GM21717 (cell line): ENCODE measurements around the gene CLTB.

Experiments used
- ATAC-seq: cut with Tn5 transposase; IDR thresholded peaks from one replicate; pipeline ENCODE4 v1.9.1; 2021; ENCODE audit warnings: mild to moderate bottlenecking, moderate library complexity; ENCODE audit not compliant: unreplicated experiment

CLTB gene

GRCh38 chr5:176383961-176384360 is 32.4 kb downstream of the CLTB start:
- ATAC-seq, result no peak

- no peak for ATAC-seq
These were observed 33.0 kb downstream of the CLTB start for GRCh38 chr5:176383248-176383905.

GRCh38 chr5:176382721-176383120 is 33.6 kb downstream of the CLTB start:
- no peak for ATAC-seq

- ATAC-seq, result no peak
These were observed 34.4 kb downstream of the CLTB start for GRCh38 chr5:176381979-176382378.

GRCh38 chr5:176381423-176381822 is 34.9 kb downstream of the CLTB start:
- no peak for ATAC-seq

- no peak for ATAC-seq
These were observed 36.5 kb downstream of the CLTB start for GRCh38 chr5:176379881-176380280.

- ATAC-seq, result no peak
These were observed 43.1 kb downstream of the CLTB start for GRCh38 chr5:176373100-176373818.

GRCh38 chr5:176371621-176372539 is 44.5 kb downstream of the CLTB start:
- ATAC-seq, result no peak

GRCh38 chr5:176369934-176370711 is 46.2 kb downstream of the CLTB start:
- no peak for ATAC-seq

GRCh38 chr5:176368726-176369125 is 47.6 kb downstream of the CLTB start:
- no peak for ATAC-seq

- no peak for ATAC-seq
These were observed 50.0 kb downstream of the CLTB start for GRCh38 chr5:176366232-176366894.

- ATAC-seq, result peak; percentile 28
These were observed 50.7 kb downstream of the CLTB start, which contains the start of gene ARL10 for GRCh38 chr5:176365351-176366231. Gene ARL10 (plus strand): TSS chr5:176365487. CDS start chr5:176365564, 77 bp downstream.

- ATAC-seq, result no peak
These were observed 51.5 kb downstream of the CLTB start for GRCh38 chr5:176364765-176365350.

GRCh38 chr5:176362233-176362490 is 54.2 kb downstream of the CLTB start:
- ATAC-seq, result no peak

- ATAC-seq, result peak; percentile 90
These were observed 54.7 kb downstream of the CLTB start, which contains the start of gene KIAA1191 for GRCh38 chr5:176361437-176362232. Gene KIAA1191 (minus strand): TSS chr5:176361764. CDS start chr5:176359508, 2,256 bp downstream.

- no peak for ATAC-seq
These were observed 55.4 kb downstream of the CLTB start for GRCh38 chr5:176360894-176361436.

- no peak for ATAC-seq
These were observed 56.7 kb downstream of the CLTB start for GRCh38 chr5:176359658-176360057.

- ATAC-seq, result no peak
These were observed 60.2 kb downstream of the CLTB start for GRCh38 chr5:176356179-176356566.
